ENCODE data around the gene AARS2.

DNA sequence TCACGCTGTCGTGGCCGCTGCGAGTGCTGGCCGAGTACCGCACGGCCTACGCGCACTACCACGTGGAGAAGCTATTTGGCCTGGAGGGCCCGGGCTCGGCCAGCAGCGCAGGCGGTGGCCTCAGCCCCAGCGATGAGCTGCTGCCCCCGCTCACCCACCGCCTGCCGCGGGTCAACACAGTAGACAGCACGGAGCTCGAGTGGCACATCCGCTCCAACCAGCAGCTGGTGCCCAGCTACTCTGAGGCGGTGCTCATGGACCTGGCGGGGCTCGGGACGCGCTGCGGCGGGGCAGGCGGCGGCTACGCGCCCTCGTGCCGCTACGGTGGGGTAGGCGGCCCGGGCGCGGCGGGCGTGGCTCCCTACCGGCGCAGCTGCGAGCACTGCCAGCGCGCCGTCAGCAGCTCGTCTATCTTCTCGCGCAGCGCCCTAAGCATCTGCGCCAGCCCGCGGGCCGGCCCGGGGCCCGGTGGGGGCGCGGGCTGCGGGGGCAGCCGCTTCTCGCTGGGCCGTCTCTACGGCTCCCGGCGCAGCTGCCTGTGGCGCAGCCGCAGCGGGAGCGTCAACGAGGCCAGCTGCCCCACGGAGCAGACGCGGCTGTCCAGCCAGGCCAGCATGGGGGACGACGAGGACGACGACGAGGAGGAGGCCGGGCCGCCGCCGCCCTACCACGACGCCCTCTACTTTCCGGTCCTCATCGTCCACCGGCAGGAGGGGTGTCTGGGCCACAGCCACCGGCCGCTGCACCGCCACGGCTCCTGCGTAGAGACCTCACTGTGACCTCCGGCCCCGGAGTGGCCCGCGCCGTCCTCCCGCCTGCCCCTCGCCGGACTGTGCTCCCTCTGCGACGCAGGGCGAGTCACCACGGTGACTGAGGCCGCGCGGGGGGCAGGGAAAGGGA is 37.1 kb downstream of the AARS2 start:
- TF ChIP-seq, protein P1, sequence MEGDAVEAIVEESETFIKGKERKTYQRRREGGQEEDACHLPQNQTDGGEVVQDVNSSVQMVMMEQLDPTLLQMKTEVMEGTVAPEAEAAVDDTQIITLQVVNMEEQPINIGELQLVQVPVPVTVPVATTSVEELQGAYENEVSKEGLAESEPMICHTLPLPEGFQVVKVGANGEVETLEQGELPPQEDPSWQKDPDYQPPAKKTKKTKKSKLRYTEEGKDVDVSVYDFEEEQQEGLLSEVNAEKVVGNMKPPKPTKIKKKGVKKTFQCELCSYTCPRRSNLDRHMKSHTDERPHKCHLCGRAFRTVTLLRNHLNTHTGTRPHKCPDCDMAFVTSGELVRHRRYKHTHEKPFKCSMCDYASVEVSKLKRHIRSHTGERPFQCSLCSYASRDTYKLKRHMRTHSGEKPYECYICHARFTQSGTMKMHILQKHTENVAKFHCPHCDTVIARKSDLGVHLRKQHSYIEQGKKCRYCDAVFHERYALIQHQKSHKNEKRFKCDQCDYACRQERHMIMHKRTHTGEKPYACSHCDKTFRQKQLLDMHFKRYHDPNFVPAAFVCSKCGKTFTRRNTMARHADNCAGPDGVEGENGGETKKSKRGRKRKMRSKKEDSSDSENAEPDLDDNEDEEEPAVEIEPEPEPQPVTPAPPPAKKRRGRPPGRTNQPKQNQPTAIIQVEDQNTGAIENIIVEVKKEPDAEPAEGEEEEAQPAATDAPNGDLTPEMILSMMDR (IDR thresholded peaks at IDR 0.05) = no peak
- TF ChIP-seq POLR2A (IDR thresholded peaks at IDR 0.05) = no peak

Measured in adrenal gland (tissue), 5 donors.